Measurements from ENCODE around the gene CTIF.

The CTIF gene

DNA sequence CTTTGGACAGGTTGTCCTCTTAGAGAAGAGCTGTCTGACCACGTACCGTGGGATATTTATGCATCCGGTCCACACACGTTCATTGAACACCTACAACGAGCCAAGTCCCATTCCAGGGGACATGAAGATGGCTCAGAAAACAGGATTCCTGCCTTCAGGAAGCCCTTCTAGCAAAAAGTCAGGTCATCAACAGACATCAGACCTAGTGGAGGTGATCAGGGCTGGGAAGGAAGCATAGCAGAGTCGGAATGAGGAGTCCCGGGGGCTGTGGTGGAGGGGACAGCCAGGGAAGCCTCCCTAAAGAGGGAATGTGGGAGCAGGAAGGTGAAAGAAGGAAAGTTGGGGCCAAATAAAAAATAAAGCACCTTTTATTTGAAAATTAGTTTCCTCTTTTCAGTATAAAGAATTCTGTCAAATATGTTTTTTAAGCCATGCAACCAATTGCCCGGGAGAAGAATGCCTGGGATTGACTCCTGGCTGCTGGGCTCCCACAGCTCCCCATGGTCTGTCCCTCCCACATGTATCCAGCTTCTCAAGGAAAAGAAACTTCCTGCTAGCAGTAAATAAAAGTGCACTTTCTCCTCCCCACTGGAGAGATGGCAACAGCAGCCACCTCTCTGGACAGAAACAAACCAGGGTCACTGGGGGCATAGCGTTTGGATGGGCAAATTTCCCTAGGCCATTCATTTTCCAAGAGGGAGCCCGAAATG, 267.1 kb downstream of the CTIF start:
- no peaks in the 10 kb centered on the region for H3K36me3 ChIP-seq (ENCODE audit: low read length)

DNA sequence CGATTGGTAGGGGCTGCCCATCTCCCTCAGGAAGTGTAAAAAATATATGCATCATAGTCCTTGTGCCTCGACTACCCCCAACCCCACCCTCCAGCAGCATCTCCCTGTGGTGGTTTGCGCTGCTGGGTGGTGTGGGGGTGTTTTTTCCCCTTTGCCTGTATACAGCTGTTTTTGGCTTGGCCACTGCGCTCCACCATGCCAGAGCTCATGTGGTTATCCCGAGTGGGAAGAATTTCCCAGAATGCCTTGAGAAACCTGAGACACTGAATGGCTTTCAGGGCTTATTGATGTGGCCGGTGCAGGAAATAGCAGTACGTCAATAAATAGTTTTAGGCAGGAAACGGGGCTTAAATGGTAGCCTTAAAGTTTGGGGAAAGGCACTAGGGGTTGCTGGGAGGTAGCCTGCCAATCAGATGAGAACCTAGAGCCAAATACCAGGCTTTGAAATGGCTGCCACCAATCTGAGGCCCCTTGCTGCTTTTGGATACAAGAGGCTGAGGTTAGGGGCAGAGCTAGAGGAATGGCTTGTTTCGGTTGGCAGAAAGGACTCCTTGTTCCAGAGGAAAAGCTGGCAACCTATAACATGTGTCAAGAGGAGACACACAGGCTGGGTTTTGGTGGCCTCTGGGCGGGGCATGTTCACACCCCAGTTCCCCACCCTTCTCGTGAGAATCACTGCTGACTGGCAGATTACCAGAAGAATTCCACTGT, 267.9 kb downstream of the CTIF start:
- Histone ChIP-seq H3K4me2 (ENCODE audit: low read depth, low read length, poor library complexity, severe bottlenecking) (no peak overlapping the region), H2AFZ (ENCODE audit: low read depth, low read length, severe bottlenecking) (no peak overlapping the region), H3F3A (ENCODE audit: insufficient read depth) (no peaks in the 10 kb centered on the region), H3K4me3 (ENCODE audit: insufficient read depth, low read length, poor library complexity, severe bottlenecking) (no peak overlapping the region), H3K79me2 (ENCODE audit: insufficient read depth, low read length) (no peaks in the 10 kb centered on the region), H4K20me1 (ENCODE audit: low read depth, low read length) (no peaks in the 10 kb centered on the region), H3K9ac (ENCODE audit: low read length) (no peak overlapping the region), H3K9me2 (replicated peaks; ENCODE audit: insufficient read depth, low read length) (no peaks in the 10 kb centered on the region), H3K36me3 (ENCODE audit: low read length) (no peaks in the 10 kb centered on the region), H3K9me3 (ENCODE audit: insufficient read depth, low read length) (no peaks in the 10 kb centered on the region), H3K27me3 (ENCODE audit: low read length) (no peaks in the 10 kb centered on the region), H3K27ac (ENCODE audit: low read depth, low read length) (no peak overlapping the region)
- TF ChIP-seq, protein P1, sequence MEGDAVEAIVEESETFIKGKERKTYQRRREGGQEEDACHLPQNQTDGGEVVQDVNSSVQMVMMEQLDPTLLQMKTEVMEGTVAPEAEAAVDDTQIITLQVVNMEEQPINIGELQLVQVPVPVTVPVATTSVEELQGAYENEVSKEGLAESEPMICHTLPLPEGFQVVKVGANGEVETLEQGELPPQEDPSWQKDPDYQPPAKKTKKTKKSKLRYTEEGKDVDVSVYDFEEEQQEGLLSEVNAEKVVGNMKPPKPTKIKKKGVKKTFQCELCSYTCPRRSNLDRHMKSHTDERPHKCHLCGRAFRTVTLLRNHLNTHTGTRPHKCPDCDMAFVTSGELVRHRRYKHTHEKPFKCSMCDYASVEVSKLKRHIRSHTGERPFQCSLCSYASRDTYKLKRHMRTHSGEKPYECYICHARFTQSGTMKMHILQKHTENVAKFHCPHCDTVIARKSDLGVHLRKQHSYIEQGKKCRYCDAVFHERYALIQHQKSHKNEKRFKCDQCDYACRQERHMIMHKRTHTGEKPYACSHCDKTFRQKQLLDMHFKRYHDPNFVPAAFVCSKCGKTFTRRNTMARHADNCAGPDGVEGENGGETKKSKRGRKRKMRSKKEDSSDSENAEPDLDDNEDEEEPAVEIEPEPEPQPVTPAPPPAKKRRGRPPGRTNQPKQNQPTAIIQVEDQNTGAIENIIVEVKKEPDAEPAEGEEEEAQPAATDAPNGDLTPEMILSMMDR (IDR thresholded peaks at IDR 0.05; ENCODE audit: insufficient read depth, low read length, poor library complexity, severe bottlenecking): no peak
- no peak for TF ChIP-seq EZH2phosphoT487 (conservative IDR thresholded peaks at IDR 0.05; ENCODE audit: low read length)

More for the DNA sequence above, 267.1 kb downstream of the CTIF start:
- no peak overlapping the region for H2AFZ ChIP-seq (ENCODE audit: low read depth, low read length, severe bottlenecking)
- no peak for TF ChIP-seq EZH2phosphoT487 (conservative IDR thresholded peaks at IDR 0.05; ENCODE audit: low read length)
- TF ChIP-seq, protein P1 (IDR thresholded peaks at IDR 0.05; ENCODE audit: insufficient read depth, low read length, poor library complexity, severe bottlenecking): no peak
- no peaks in the 10 kb centered on the region for H3K27me3 ChIP-seq (ENCODE audit: low read length)
- no peaks in the 10 kb centered on the region for H3K9me2 ChIP-seq (replicated peaks; ENCODE audit: insufficient read depth, low read length)
- no peak overlapping the region for H3K9ac ChIP-seq (ENCODE audit: low read length)
- no peaks in the 10 kb centered on the region for H4K20me1 ChIP-seq (ENCODE audit: low read depth, low read length)
- no peak overlapping the region for H3K4me2 ChIP-seq (ENCODE audit: low read depth, low read length, poor library complexity, severe bottlenecking)
- no peak overlapping the region for H3K27ac ChIP-seq (ENCODE audit: low read depth, low read length)
- H3K79me2 ChIP-seq (ENCODE audit: insufficient read depth, low read length): no peaks in the 10 kb centered on the region
- no peaks in the 10 kb centered on the region for H3F3A ChIP-seq (ENCODE audit: insufficient read depth)
- no peak overlapping the region for H3K4me3 ChIP-seq (ENCODE audit: insufficient read depth, low read length, poor library complexity, severe bottlenecking)
- no peaks in the 10 kb centered on the region for H3K9me3 ChIP-seq (ENCODE audit: insufficient read depth, low read length)

DNA sequence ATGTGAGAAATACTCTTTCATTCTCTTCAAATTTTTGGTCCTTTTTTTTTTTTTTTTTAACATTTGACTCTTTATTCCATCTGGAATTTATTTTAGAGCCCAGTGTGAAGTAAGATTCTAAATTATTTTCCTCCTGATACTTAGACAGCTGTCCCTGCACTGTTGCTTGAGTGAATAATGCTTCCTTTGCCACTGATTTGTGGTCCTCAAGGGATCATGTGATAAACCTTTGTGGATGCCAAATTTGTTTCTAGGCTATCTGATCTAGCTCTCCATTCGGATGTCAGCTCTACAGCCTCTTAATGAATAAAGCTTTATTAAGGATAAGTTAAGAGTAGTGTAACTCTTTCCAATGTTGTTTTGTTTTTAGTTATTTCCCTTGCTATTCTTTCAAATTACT, 269.6 kb downstream of the CTIF start:
- Histone ChIP-seq H3K4me2 (ENCODE audit: low read depth, low read length, poor library complexity, severe bottlenecking) (no peak overlapping the region), H2AFZ (ENCODE audit: low read depth, low read length, severe bottlenecking) (no peak overlapping the region), H3F3A (ENCODE audit: insufficient read depth) (no peaks in the 10 kb centered on the region), H4K20me1 (ENCODE audit: low read depth, low read length) (no peaks in the 10 kb centered on the region), H3K4me3 (ENCODE audit: insufficient read depth, low read length, poor library complexity, severe bottlenecking) (no peak overlapping the region), H3K9me2 (replicated peaks; ENCODE audit: insufficient read depth, low read length) (no peaks in the 10 kb centered on the region), H3K27me3 (ENCODE audit: low read length) (no peaks in the 10 kb centered on the region), H3K9ac (ENCODE audit: low read length) (no peak overlapping the region), H3K36me3 (ENCODE audit: low read length) (no peaks in the 10 kb centered on the region), H3K79me2 (ENCODE audit: insufficient read depth, low read length) (no peaks in the 10 kb centered on the region), H3K9me3 (ENCODE audit: insufficient read depth, low read length) (no peaks in the 10 kb centered on the region), H3K27ac (ENCODE audit: low read depth, low read length) (no peak overlapping the region)
- no peak for TF ChIP-seq EZH2phosphoT487 (conservative IDR thresholded peaks at IDR 0.05; ENCODE audit: low read length)
- TF ChIP-seq, protein P1 (IDR thresholded peaks at IDR 0.05; ENCODE audit: insufficient read depth, low read length, poor library complexity, severe bottlenecking): no peak
